MM.1S (cell line): ENCODE data around the gene RPUSD1.

Experiments
- CTCF ChIP-seq: fragments of 300-600 bp; sonication (generic); IDR thresholded peaks from 2 replicates; pipeline ENCODE4 v1.5.1; 2016; ENCODE audit warnings: antibody characterized with exemption, low read length, mixed read lengths
- EZH2 ChIP-seq: fragments of 300-600 bp; sonication (generic); optimal IDR thresholded peaks from 2 replicates; pipeline ENCODE3; 2017; ENCODE audit warnings: low read depth, mild to moderate bottlenecking, antibody characterized with exemption, low read length, mixed read lengths

GRCh38 chr16:760065-760464, 28.1 kb downstream of the RPUSD1 start:
- TF ChIP-seq EZH2 (no peak), CTCF (no peak)
